HG02610 (cell line): ENCODE measurements around the gene CXCR5.

Experiments used
- ATAC-seq: cut with Tn5 transposase; IDR thresholded peaks from one replicate; pipeline ENCODE4 v1.9.1; 2021; ENCODE audit warnings: mild to moderate bottlenecking, moderate library complexity; ENCODE audit not compliant: unreplicated experiment

The CXCR5 gene

DNA sequence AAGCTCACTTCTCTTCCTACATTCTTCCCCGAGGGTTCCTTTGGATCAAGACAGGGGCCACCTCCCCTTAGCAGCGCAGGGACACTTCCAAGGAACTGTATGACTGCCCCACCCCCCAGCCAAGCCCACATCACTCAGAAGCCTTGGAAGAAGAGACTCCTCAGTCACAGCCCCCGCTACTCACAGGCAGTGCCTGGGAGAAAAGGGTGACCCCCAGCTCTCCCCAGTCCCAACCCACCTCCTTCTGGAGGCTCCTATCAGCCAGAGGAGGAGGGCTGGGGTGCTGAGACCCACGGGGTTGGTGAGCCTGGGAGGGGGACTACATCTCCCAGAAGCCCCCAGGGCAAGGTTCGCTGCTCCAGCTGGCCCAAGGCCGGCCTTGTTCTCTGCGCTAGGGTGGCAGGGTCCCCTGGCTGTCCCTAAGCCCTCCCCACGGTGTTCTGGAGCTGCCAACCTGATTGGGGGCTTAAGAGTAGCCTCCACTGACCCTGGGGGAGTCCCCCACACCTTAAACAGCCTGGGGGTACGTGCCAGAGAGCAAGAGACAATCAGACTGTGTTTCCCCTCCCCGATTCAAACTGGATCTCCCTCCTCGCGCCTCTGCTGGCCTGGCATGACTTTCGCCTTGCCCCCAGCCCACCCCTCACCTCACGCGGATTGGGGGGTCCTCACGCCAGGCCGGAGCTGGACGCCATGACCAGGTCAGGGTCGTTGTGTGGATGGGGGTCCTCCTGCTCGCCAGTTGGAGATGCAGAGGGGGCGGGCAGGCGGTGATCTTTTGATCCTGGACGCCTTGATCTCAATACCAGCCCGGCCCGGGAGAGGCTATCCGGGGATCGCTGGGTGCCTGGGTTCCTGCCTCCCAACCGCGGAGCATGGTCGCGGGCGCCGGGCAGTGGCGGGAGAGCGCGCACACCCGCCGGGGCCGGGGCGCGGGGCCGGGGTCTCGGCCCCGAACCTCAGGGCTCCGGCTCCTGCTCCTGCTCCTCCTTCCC lies 41.2 kb downstream of the CXCR5 start:
- no peak for ATAC-seq

DNA sequence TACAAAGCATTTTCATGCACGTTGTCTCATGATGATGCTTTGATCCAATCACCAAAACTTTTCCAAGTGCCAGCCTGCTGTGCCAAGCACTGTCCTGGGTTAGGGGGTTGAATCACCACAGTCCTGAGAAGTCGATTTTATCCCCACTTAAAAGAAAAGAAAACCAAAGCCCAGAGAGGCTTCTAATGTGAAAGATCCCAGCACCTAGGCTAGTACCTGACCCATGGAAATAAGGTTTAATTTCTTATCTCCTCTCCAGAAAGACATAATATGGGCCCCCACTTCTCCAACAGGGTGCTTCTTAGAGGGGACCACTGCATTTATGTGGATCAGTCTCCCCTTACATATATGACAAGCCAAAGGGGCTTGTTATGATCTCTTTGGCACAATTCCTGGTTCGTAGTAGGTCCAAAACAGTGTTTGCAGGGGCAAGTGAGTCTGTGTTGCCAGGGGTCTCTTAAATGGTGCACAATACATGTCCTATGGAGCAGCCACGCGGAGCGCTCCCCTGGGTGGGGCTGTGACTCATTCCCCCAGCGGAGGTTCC lies 43.9 kb downstream of the CXCR5 start:
- no peak for ATAC-seq

DNA sequence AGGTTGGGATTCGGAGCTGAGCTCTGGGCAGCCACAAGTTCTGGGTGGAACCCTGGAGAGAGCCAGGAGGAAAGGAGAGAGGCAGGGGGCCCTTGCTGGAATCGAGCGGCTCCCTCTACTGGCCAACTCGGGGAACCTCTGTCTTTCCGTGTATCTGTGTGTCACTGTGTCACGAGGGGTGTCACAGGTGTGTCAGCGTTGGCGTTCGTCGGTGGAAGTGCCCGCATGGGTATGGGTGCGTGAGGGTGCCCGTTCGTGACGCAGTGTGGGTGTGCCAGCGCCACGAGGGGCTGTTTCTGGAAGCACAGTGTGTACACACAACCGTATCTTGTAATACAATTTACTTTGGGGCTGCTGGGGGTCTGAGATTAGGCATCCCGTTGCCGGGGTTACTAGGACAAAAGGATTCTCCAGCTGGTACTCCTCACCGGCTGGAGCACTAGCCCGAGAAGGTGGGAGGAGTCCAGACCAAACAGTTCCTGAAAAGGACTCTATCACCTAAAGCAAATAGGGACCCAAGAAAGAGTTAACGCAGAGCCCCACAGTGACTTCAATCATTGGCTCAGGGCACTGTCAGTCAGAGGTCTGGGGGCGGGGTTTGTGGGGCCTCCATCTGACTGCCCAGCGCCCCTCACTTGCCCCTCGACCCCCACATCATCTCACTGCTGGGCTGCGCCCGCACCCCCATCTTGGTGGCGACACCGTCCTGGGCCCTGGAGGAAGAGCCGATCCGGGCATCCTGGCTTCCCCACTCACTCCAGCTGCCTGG lies 44.6 kb downstream of the CXCR5 start:
- peak; percentile 32 for ATAC-seq

DNA sequence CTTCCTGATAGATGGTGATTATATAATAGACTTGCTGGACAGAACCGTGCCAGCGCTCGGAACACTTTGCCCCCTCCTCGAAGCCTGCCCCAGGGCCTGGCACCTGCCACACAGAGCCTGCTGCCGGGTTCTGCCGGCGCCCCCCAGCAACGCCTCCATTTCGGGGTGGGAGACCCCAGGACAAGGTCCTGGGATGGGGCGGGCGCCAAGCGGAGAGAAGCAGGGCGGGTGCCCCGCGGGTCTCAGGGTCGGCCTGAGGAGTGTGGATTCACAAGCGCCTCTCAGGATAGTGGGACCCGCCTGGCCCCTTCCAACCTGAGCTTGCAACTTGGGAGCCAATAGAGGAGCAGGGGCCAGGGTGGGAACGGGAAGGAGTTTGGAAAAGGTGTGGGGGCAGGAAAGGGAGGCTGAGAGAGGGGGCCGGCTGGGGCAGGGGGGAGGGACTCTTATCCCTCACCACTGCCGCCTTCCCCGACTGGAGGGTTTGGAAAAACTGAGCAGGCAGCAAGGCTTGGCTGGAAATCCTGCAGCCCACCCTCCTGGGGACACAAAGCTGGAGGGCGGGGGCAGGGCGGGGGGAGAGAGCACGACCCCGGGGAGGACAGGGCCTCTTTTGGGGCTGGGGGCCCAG lies 45.3 kb downstream of the CXCR5 start:
- ATAC-seq: no peak

DNA sequence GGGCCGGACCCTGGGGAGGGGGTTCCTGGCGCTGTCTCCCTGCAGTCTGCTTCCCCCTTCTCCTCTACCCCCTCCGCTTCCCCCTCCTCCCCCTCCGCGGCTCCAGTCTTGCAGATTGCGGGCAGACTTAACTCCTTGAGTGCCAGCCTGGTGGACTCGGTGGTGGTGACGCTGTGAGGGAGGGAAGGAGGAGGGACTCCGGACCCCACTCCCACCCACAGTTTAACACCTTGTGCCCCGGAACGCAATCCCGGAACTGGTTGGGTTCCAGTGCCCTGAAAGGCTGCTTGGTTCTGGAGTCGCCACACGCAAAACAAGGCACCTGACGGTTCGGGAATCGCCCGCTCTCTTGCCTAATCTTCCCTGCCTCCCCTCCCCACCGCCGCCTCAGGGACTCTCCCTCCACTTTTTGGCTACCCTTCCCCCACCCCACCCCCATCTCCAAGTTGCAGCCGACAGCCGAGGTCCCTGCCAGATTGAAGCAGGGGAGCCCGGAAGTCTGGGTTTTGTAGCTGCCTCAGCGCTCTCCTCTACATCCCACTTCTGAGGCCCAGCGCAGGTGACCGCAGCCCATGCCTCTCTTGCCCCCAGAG lies 45.9 kb downstream of the CXCR5 start:
- no peak for ATAC-seq

DNA sequence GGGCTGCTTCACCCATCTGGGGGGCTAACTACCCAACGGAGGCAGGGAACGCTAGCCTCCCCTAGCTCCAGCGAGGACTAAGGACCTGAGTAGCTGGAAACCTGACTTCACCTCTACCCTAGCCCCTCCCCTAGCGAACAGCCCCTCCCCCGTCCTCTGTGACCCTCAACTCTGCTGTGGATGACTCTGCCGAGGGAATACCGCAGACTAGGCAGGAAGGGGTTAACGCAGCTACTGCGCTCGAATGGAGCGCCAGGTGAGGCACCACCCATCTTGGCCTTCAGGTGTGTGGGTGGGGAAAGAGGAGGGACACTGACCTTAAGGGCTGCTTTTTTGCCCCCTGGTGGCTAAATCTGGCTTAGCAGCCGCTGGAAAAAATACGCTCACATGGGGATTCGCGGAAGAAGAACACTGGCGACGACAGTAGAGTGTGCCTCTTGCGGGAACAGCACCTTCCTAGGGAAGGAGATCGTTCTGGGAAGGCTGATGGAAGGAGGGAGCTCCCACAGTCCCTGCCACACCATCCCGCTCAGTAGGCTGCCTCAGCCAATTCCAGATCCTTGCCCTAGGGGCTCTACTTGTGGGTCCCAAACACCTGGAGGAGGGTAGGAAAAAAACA lies 46.5 kb downstream of the CXCR5 start:
- no peak for ATAC-seq

DNA sequence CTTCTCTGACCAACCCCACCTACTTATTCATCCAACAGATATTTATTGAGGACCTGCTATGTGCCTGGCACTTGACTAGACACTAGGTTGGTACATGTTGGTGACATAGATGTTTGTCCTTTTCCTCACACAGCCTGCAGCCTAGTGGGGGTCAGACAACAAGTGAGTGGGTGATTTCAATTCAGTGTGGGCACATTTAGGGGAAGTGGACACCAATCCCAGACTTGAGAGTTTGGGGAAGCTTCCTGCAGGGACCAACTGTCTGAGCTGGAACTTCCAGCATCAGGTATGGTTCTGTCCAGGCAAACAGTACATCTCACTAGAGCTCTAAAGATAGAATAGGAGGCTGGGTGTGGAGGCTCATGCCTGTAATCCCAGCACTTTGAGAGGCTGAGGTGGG lies 47.9 kb downstream of the CXCR5 start:
- ATAC-seq: no peak

DNA sequence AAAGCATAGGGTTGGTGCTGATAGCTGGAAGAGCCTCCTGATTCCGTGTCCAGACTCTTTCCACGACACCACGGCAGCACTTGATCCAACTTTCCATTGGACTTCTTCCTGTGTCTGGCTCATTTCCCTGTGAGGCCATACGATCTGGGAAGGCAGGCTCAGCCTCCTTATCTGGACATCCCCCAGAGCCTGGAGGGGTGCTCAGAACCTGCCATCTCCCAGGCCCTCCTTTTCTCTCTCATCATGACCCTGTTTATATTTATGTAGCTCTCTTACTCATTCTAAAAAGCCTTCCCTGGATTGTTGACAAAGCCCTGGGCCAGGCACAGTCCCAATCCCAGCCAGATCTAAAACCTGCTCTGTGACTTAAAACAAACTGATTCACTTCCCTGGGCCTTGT lies 49.8 kb downstream of the CXCR5 start:
- ATAC-seq: no peak

DNA sequence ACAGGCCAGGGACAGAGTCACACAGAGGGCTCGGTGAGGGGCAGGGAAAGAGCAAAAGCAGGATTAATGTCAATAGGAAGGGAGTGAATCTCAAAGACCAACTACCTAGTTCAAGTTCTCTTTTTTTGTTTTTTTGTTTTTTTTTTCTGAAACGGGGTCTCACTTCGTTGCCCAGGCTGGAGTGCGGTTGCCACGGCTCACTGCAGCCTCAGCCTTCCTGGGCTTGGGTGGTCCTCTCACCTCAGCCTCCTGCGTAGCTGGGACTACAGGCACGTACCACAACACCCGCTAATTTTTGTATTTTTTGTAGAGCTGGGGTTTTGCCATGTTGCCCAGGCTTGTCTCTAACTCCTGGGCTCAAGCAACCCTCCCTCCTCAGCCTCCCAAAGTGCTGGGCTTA lies 51.7 kb downstream of the CXCR5 start:
- ATAC-seq: no peak

DNA sequence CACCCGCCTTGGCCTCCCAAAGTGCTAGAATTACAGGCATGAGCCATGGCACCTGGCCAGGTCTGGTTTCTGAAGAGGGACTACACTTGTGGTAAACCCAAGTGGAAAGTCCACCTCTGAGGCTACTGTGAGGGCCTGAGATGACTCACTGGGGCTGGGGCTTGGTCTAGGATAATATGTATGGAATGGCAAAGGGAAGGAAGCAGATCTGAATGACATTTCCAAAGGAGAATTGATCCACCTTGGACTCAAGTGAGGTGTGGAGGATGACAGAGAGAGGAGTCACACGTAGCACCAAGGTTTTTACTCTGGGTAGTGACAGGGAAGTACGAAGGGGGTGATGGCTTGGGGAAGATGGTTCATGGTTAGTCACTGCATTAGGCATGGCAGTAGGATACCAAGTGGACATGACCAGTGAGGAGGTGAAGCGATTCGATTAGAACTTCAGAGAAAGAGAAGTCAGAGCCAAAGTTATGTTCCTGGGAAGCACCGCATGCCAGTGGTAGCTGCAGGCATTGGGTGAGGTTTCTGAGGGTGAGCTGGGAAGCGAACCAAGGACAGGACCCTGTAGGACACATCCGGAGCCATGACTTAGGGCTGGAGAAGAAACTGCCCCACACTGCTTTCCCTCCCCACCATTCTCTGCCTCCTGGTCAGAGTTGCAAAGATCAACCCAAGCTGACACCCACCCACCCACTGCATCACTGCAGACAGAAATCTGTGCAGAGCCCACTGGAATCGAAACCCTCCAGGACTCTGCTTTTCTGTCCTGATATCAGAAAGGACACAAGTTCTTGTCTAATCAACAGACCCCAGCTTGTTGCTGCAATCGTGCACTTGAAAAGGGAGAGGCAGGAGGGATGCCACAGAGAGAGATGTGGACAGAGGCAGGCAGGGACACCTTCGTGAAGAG lies 55.1 kb downstream of the CXCR5 start:
- no peak for ATAC-seq

DNA sequence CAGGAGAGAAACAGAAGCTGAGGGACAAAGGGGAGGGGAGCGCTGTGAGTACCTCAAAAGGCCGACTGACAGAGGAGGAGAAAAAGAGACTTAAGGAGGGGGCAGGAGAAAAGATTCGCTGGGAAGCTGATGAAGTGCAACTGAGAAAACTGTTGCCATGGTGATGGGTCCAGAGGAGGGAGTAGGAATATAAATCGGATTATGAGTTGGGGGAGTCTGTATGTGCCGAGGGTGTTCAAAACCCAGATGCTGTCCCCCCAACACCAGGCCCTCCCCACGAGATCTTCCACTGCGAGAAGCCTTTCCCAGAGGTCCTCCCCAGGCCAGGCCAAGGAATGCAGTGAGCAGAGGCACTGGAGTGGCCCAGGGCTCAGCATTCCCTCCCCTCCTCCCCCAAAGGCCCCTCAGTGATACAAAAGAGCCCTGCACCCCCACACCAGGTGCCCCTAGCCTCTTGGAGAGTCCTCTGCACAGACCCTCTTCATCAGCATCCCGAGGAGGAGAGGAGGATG lies 55.8 kb downstream of the CXCR5 start:
- ATAC-seq: no peak

DNA sequence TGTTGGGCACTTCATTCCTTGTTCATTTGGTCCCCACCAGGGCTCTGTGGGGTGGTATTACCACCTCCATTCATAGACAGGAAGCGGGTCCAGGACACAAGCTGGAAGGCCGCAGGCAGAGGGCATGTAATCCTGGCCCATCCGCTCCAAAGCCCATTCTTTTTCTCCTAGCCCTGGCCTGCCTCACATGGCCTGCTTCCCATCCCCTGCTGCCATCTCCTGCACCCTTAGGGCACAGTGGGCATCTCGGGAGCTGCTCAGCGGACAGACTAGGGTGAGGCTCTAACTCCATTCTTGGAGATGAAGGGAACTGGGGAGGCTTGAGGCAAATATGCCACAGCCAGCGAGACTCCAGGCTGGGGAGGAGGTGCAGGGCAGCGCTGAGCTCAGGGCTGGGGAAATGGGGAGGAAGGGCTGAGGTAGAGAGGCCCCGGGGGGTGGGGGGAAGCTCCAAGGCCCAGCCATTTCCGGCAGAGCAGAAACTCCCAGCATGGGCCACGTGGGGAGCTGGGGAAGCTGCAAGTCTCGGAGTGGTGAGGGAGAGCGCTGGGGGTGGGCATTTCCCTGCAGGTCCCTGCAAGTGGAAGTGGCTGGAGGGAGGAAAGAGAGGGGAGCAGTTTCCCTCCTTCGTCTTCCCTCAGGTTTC lies 56.4 kb downstream of the CXCR5 start:
- no peak for ATAC-seq

DNA sequence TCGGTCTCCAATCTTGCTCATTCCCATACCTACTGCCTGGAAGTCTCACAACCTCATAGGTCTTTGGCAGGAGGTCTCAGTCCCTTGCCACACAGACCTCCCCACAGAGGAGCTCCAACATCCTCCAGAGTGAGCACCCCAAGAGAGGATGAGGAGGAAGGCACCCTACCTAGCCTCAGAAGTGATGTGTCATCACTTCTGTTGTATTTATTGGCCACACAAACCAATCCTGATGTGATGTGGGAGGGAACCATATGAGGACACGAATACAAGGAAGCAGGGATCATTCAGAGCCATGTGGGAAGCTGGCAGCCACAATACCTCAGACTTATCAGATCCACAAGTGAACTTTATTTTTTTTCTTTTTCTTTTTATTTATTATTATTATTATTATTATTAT lies 63.4 kb downstream of the CXCR5 start:
- no peak for ATAC-seq
